ENCODE data around the gene APEH.

DNA sequence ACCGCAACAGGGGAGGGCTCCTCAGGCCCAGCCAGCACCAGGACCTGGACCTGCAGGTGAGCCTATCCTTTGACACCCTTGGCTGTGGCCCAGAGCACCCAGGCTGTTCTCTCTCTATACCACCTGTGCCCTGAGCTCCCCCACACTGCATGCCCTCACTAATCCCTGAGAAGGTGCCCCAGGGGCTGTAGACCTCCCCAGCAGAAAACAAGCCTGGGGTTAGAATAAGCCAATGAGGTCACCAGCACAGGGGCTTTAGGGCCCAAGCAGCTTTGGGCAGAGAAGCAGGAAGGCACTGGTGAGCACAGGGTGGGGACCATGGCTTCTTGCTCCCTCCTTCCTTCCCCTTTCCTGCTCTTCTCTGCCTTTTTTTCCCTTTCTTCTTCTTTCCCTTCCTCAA, 10.3 kb upstream of the APEH start:
- TF ChIP-seq CTCF (conservative IDR thresholded peaks at IDR 0.05) (no peak), ZFX (IDR thresholded peaks at IDR 0.05) (no peak)

Data from C4-2B (cell line).